ENCODE measurements around the gene KRTAP10-9.

Gene KRTAP10-9

GRCh38 chr21:44614161-44614631, 12.7 kb upstream of the KRTAP10-9 start:
- TF ChIP-seq, protein P1, sequence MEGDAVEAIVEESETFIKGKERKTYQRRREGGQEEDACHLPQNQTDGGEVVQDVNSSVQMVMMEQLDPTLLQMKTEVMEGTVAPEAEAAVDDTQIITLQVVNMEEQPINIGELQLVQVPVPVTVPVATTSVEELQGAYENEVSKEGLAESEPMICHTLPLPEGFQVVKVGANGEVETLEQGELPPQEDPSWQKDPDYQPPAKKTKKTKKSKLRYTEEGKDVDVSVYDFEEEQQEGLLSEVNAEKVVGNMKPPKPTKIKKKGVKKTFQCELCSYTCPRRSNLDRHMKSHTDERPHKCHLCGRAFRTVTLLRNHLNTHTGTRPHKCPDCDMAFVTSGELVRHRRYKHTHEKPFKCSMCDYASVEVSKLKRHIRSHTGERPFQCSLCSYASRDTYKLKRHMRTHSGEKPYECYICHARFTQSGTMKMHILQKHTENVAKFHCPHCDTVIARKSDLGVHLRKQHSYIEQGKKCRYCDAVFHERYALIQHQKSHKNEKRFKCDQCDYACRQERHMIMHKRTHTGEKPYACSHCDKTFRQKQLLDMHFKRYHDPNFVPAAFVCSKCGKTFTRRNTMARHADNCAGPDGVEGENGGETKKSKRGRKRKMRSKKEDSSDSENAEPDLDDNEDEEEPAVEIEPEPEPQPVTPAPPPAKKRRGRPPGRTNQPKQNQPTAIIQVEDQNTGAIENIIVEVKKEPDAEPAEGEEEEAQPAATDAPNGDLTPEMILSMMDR (IDR thresholded peaks at IDR 0.05) = no peak
- no peak overlapping the region for H3K4me3 Mint-ChIP-seq

DNA sequence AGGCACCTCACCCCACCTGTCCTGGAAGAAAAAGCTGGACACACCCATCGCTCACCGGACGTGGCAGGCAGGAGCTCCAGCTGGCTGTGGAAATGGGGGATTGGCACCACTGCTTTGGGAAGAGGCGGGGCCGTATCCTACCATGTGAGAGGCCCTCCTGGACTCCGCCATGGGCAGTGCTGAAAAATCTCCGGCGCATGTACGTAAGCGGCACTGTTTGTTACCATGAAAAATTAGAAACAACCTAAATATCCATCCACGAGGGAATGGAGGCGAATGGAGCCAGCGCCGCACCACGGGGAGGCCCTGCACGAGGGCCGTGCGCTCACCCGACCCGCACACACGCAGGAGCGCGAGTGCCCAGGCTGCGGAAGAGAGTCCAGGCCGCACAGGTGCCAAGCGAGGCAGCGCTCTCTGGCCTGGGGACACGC, 11.9 kb upstream of the KRTAP10-9 start:
- Mint-ChIP-seq H3K27me3 (ENCODE audit: low read depth, poor library complexity) (peaks cover 7% of the 10 kb centered on the region), H3K4me3 (no peak overlapping the region), H3K27ac (no peak overlapping the region), H3K4me1 (peaks cover 28% of the 10 kb centered on the region), H3K9me3 (peaks cover 43% of the 10 kb centered on the region), H3K36me3 (ENCODE audit: low read depth) (peaks cover under 1% of the 10 kb centered on the region)
- TF ChIP-seq, protein P1 (IDR thresholded peaks at IDR 0.05) = no peak
- DNase-seq = no peak

More at GRCh38 chr21:44614161-44614631, 12.7 kb upstream of the KRTAP10-9 start:
- peaks cover 9% of the 10 kb centered on the region for H3K36me3 Mint-ChIP-seq (ENCODE audit: low read depth)
- peaks cover 43% of the 10 kb centered on the region for H3K9me3 Mint-ChIP-seq
- H3K27ac Mint-ChIP-seq = peak overlapping the region; percentile 93
- no peak for DNase-seq
- peaks cover 9% of the 10 kb centered on the region for H3K27me3 Mint-ChIP-seq (ENCODE audit: low read depth, poor library complexity)
- peaks cover 28% of the 10 kb centered on the region for H3K4me1 Mint-ChIP-seq

DNA sequence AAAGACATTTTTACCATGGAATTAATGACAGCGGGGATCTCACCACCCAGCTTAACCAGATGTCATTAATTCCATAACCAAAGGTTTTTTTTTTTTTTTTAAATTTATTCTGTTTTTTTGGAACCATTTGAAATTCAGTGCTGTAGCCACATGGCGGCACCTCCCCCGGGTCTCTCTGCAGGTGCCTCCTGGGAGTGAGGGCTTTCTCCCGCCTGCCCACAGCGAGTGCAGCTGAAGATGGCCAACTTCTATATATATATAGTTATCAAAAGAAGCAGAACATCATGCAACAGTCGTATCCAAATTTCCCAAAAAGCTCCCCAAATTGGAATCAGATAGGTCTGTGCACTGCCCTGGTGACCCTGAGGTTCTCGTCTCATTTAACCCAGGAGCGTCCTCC, 11.4 kb upstream of the KRTAP10-9 start:
- no peak overlapping the region for H3K4me3 Mint-ChIP-seq
- no peak overlapping the region for H3K27ac Mint-ChIP-seq

DNA sequence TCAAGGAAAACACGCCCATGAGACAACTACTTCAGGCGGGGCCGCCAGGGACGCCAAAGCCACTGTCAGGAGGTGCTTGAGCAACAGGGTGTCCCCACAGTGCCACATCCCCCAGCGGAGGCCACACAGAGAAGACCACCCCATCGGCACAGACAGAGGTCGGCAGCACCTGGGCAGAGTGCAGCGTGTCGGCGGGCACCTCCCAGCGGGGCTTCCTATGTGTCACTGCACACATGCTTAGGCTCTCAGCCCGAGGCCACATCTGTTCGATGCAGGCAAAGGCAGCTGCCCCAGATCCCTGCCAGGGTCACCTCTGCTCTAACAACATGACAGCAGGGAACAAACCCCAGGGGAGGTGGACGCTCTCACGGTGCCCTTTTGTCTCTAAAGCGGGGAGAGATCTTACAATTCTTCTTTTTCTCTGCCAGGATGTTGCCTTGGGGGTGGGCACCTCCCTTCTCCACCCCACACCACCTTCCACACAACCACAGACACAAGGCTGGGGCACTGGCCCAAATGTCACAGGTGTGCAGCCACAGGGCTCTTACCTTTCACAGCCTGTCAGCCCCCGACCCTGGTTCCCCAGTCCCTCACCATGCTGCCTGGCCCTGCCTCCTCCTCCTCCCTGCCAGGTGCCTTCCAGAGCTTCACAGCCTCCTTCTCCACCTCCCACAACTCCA, 10.8 kb upstream of the KRTAP10-9 start:
- no peak overlapping the region for H3K27ac Mint-ChIP-seq
- peaks cover 28% of the 10 kb centered on the region for H3K4me1 Mint-ChIP-seq
- TF ChIP-seq, protein P1 (IDR thresholded peaks at IDR 0.05) = no peak
- no peak for DNase-seq
- peaks cover 7% of the 10 kb centered on the region for H3K27me3 Mint-ChIP-seq (ENCODE audit: low read depth, poor library complexity)
- H3K4me3 Mint-ChIP-seq = no peak overlapping the region
- H3K9me3 Mint-ChIP-seq = peaks cover 41% of the 10 kb centered on the region
- peaks cover 4% of the 10 kb centered on the region for H3K36me3 Mint-ChIP-seq (ENCODE audit: low read depth)

More for the DNA sequence above, 11.4 kb upstream of the KRTAP10-9 start:
- Mint-ChIP-seq H3K9me3 (peaks cover 42% of the 10 kb centered on the region), H3K4me1 (peaks cover 28% of the 10 kb centered on the region), H3K36me3 (ENCODE audit: low read depth) (peaks cover under 1% of the 10 kb centered on the region), H3K27me3 (ENCODE audit: low read depth, poor library complexity) (peaks cover 7% of the 10 kb centered on the region)
- DNase-seq = no peak
- TF ChIP-seq, protein P1 (IDR thresholded peaks at IDR 0.05) = no peak

GRCh38 chr21:44616591-44616926, 10.3 kb upstream of the KRTAP10-9 start:
- TF ChIP-seq, protein P1 (IDR thresholded peaks at IDR 0.05) = no peak
- DNase-seq = no peak
- Mint-ChIP-seq H3K27me3 (ENCODE audit: low read depth, poor library complexity) (peaks cover 7% of the 10 kb centered on the region), H3K4me3 (no peak overlapping the region), H3K9me3 (peaks cover 39% of the 10 kb centered on the region), H3K27ac (no peak overlapping the region), H3K4me1 (peaks cover 28% of the 10 kb centered on the region), H3K36me3 (ENCODE audit: low read depth) (peaks cover 4% of the 10 kb centered on the region)

- H3K4me1 Mint-ChIP-seq = peaks cover 28% of the 10 kb centered on the region
- DNase-seq = no peak
- TF ChIP-seq, protein P1 (IDR thresholded peaks at IDR 0.05) = no peak
- peaks cover 41% of the 10 kb centered on the region for H3K9me3 Mint-ChIP-seq
- H3K27me3 Mint-ChIP-seq (ENCODE audit: low read depth, poor library complexity) = peaks cover 7% of the 10 kb centered on the region
- peaks cover 4% of the 10 kb centered on the region for H3K36me3 Mint-ChIP-seq (ENCODE audit: low read depth)
- H3K27ac Mint-ChIP-seq = no peak overlapping the region
- H3K4me3 Mint-ChIP-seq = no peak overlapping the region
These were observed 9.8 kb upstream of the KRTAP10-9 start for GRCh38 chr21:44617071-44617501.
